ENCODE data around the gene SMAD6. TPM values are rescaled to one million over a fixed set of nuclear protein-coding genes. Genes with fewer than 3 reads are reported as not detected.

The SMAD6 gene
- polyA plus RNA-seq, 1 of the 3 experiments (the other 2 are of a cell fraction) = 4.5 TPM

DNA sequence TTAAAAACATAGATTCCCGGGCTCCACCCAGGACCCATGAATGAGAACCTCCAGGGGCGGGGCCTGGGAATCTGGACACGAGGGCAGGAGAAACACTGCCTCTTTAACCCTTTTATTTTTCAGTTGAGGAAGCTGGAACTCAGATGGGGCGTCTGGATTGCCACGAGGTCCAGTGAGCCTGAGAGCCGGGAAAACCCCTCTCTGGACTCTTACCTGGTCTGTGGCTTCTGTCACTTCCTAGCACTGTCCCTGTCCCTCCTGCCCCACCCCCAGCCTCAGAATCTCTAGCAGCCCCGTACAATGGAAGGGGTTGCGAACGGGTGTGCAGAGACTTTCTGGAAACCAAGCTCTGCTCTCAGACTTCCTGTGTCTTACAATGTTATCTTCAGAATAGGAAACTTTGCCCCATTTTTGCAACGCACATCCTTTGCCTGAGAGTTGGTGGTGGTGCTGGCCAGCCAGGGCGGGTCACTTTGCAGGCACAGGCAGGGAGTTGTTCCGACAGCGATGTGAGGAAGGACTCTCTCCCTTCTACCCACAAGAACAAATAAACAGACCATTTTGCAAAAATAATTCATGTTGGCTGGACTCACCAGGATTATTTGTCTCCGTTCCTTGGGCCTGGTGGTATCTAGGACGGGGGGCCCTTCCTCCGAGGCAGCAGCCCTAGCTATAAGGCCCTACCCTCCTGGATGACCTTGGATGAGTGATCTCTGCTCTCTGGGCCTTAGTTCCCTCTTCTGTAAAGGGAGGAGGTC, 59.1 kb downstream of the SMAD6 start:
- peaks cover 24 to 45% of the 10 kb centered on the region in 2 experiments for H3K4me1 ChIP-seq (ENCODE audit: control insufficient read depth in 1 of 2, insufficient read depth in 2 of 2, low read depth in 1 of 2, low read length in 1 of 2)
- H3K9me2 ChIP-seq = no peaks in the 10 kb centered on the region
- H3K27ac ChIP-seq (ENCODE audit: low read depth in 2 of 2, low read length in 1 of 2) = 0 out of 4 replicates have a peak overlapping the region, but pooled peaks of 1 of the 2 experiments have one; percentile 20
- H3K9me3 ChIP-seq = no peaks in the 10 kb centered on the region
- H3K4me2 ChIP-seq = no peak overlapping the region
- POLR2A ChIA-PET = no interaction called here
- peaks cover 0 to 3% of the 10 kb centered on the region in 2 experiments for H3K36me3 ChIP-seq (replicated peaks in 1 of 2; ENCODE audit: control insufficient read depth in 1 of 2, insufficient read depth in 2 of 2, low read length in 1 of 2)
- TF ChIP-seq RAD21 (IDR thresholded peaks at IDR 0.05; ENCODE audit: low read length) = no peak
- no peak for TF ChIP-seq RCOR1 (IDR thresholded peaks at IDR 0.05; ENCODE audit: low read length)
- no peak for TF ChIP-seq MAX (IDR thresholded peaks at IDR 0.05; ENCODE audit: low read depth)
- TF ChIP-seq RFX5 (IDR thresholded peaks at IDR 0.05; ENCODE audit: low read length) = no peak
- no peak for TF ChIP-seq FOXM1 (IDR thresholded peaks at IDR 0.05; ENCODE audit: low read depth)
- TF ChIP-seq POLR2AphosphoS5 (IDR thresholded peaks at IDR 0.05; ENCODE audit: low read depth, low read length) = no peak
- TF ChIP-seq, protein P1, sequence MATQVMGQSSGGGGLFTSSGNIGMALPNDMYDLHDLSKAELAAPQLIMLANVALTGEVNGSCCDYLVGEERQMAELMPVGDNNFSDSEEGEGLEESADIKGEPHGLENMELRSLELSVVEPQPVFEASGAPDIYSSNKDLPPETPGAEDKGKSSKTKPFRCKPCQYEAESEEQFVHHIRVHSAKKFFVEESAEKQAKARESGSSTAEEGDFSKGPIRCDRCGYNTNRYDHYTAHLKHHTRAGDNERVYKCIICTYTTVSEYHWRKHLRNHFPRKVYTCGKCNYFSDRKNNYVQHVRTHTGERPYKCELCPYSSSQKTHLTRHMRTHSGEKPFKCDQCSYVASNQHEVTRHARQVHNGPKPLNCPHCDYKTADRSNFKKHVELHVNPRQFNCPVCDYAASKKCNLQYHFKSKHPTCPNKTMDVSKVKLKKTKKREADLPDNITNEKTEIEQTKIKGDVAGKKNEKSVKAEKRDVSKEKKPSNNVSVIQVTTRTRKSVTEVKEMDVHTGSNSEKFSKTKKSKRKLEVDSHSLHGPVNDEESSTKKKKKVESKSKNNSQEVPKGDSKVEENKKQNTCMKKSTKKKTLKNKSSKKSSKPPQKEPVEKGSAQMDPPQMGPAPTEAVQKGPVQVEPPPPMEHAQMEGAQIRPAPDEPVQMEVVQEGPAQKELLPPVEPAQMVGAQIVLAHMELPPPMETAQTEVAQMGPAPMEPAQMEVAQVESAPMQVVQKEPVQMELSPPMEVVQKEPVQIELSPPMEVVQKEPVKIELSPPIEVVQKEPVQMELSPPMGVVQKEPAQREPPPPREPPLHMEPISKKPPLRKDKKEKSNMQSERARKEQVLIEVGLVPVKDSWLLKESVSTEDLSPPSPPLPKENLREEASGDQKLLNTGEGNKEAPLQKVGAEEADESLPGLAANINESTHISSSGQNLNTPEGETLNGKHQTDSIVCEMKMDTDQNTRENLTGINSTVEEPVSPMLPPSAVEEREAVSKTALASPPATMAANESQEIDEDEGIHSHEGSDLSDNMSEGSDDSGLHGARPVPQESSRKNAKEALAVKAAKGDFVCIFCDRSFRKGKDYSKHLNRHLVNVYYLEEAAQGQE (IDR thresholded peaks at IDR 0.05; ENCODE audit: low read depth, low read length) = no peak
- TF ChIP-seq, protein P2, sequence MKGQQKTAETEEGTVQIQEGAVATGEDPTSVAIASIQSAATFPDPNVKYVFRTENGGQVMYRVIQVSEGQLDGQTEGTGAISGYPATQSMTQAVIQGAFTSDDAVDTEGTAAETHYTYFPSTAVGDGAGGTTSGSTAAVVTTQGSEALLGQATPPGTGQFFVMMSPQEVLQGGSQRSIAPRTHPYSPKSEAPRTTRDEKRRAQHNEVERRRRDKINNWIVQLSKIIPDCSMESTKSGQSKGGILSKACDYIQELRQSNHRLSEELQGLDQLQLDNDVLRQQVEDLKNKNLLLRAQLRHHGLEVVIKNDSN (IDR thresholded peaks at IDR 0.05; ENCODE audit: borderline replicate concordance, low read depth) = no peak
- no peak for TF ChIP-seq RXRA (IDR thresholded peaks at IDR 0.05; ENCODE audit: borderline replicate concordance, low read depth)
- peaks cover 35% of the 10 kb centered on the region for H3F3A ChIP-seq (replicated peaks; ENCODE audit: insufficient read depth)
- WGBS (ENCODE audit: low lambda C conversion rate) = 81% methylated on average over 16 of the region's 16 CpGs
- H3K4me3 ChIP-seq (ENCODE audit: low read depth in 2 of 2, low read length in 1 of 2) = no peak overlapping the region
- no peak overlapping the region for H3K9ac ChIP-seq
- H2AFZ ChIP-seq (ENCODE audit: low read depth) = no peak overlapping the region
- peaks cover 63% of the 10 kb centered on the region for H4K20me1 ChIP-seq (ENCODE audit: insufficient read depth)
- no peaks in the 10 kb centered on the region for H3K27me3 ChIP-seq (ENCODE audit: insufficient read depth)
- H3K79me2 ChIP-seq (ENCODE audit: insufficient read depth) = peaks cover 97% of the 10 kb centered on the region
- CTCF ChIA-PET = interaction anchor here (1.0 to 5.1 kb wide), 3 partner anchors 13 to 263 kb away, joined by 3 to 27 read pairs (median 3); no protein-coding TSS in a partner anchor
- DNase-seq = no peak

Data from SK-N-SH (cell line).